OCI-M2 (cell line): ENCODE results near the gene ATP6V0C.
"Not testable (repeated sequence)": the region's sequence is repeated elsewhere in the genome, so short reads cannot be mapped to it uniquely, and the experiment has no call there.

Source experiments
- DNase-seq: peaks from one replicate; lab custom pipeline; 2025; ENCODE audit not compliant: unreplicated experiment; lab: John Stamatoyannopoulos, UW

ATP6V0C gene

DNA sequence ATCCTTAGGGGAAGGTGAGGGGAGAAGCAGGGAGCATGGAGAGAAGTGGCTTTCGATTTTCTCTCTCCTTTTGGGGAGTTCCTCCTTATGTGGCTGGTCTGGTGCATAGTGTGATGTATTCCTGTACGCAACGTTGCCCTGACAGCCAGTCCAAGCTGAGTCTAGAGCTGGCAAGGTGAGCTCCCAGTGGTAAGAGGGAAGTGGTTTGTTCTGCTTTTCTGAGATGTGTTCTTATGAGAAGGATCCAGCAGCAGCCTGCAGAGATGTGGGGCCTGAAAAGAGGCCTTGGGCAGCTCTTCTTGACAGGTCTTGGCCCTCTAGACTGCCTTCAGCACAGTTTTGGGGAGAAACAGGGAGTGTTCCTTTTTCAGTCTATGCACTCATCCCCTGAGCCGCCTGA is 27.2 kb downstream of the ATP6V0C start:
- not testable (repeated sequence) for DNase-seq

GRCh38 chr16:2541409-2541808 is 27.7 kb downstream of the ATP6V0C start:
- not testable (repeated sequence) for DNase-seq

- DNase-seq, result not testable (repeated sequence)
Measured at GRCh38 chr16:2543771-2544170, 30.0 kb downstream of the ATP6V0C start.

GRCh38 chr16:2550283-2550878 is 36.6 kb downstream of the ATP6V0C start:
- DNase-seq, result not testable (repeated sequence)

GRCh38 chr16:2551420-2551889 is 37.7 kb downstream of the ATP6V0C start:
- DNase-seq, result not testable (repeated sequence)

DNA sequence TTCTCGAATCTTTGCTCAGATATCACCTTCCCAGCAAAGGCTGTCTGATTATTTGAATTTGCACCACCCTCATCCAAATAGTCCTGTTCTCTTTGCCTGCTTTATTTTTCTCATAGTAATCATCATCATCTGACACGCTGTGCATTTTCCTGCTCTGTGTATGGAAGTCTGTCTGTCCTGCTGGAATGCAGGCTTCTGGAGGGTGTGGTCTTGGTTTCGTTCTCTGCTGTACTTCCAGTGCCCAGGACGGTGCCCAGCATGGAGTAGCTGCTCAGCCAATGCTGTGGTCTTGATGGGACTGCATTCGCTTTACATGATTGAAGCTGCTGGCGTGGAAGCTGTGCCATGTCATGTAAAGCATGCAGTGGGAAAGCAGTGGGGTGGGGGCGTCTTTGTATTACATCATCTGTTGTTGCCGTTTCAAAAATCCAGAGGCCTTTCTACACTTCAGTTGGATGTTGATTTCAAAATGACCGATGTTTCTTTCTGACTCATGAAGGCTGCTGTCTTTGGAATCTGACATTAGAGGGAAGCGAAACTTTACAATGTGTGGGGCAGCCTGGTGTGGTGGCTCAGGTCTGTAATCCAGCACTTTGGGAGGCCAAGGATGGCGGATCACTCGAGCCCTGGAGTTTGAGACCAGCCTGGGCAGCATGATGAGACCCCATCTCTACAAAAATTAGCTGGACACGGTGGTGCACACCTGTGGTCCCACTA is 41.1 kb downstream of the ATP6V0C start:
- DNase-seq, result not testable (repeated sequence)

- DNase-seq, result not testable (repeated sequence)
Measured at GRCh38 chr16:2557150-2557549, 43.4 kb downstream of the ATP6V0C start.

GRCh38 chr16:2560131-2560797 is 46.5 kb downstream of the ATP6V0C start:
- not testable (repeated sequence) for DNase-seq

GRCh38 chr16:2560798-2561133 is 47.0 kb downstream of the ATP6V0C start:
- not testable (repeated sequence) for DNase-seq

DNA sequence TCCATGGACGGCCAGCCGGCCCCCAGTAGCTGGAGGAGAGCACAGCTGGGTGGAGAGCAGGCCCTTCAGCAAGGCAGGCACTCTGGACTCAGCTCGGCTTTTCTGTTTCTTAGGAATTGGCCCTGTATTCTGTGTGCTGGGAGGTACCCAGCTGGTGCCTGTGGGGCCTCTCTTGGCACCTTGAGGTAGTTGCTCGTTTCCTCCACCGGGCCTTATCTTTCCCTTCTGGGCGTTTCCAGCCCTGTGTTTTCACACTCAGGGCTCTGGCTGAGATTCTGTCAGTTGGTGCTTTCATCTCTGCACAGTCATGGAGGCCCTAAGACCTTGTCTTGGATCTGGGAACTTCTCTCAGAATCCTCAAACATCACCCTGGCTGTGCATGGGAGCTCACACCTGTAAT is 53.8 kb downstream of the ATP6V0C start:
- DNase-seq, result not testable (repeated sequence)

- not testable (repeated sequence) for DNase-seq
Measured at GRCh38 chr16:2568573-2568972, 54.8 kb downstream of the ATP6V0C start.
